Measurements from ENCODE around the gene RNASEH2B. TPM values are rescaled to one million over a fixed set of nuclear protein-coding genes. Genes with fewer than 3 reads are reported as not detected.

Gene RNASEH2B
- total and polyA plus RNA-seq, 2 experiments from 2014 or later: 22.3 to 30.9 TPM

GRCh38 chr13:50882816-50883435, 26.7 kb upstream of the RNASEH2B start:
- Histone ChIP-seq H3K9me2 (replicated peaks; ENCODE audit: insufficient read depth) (no peaks in the 10 kb centered on the region), H3K79me2 (no peaks in the 10 kb centered on the region), H2AFZ (no peak overlapping the region), H4K20me1 (ENCODE audit: insufficient read depth, poor library complexity, severe bottlenecking) (no peaks in the 10 kb centered on the region), H3K27me3 (no peaks in the 10 kb centered on the region), H3K9me3 (ENCODE audit: low read depth) (no peaks in the 10 kb centered on the region), H3K4me1 (ENCODE audit: insufficient read depth) (no peaks in the 10 kb centered on the region), H3K4me2 (no peak overlapping the region), H3K36me3 (replicated peaks; ENCODE audit: insufficient read depth, low read depth) (no peaks in the 10 kb centered on the region), H3K27ac (no peak overlapping the region), H3K4me3 (no peak overlapping the region)
- no peak for DNase-seq (ENCODE audit: low spot score)
- WGBS (ENCODE audit: low lambda C conversion rate, missing lambda C conversion rate): 98% methylated on average over 5 of the region's 5 CpGs
- TF ChIP-seq, protein P1, sequence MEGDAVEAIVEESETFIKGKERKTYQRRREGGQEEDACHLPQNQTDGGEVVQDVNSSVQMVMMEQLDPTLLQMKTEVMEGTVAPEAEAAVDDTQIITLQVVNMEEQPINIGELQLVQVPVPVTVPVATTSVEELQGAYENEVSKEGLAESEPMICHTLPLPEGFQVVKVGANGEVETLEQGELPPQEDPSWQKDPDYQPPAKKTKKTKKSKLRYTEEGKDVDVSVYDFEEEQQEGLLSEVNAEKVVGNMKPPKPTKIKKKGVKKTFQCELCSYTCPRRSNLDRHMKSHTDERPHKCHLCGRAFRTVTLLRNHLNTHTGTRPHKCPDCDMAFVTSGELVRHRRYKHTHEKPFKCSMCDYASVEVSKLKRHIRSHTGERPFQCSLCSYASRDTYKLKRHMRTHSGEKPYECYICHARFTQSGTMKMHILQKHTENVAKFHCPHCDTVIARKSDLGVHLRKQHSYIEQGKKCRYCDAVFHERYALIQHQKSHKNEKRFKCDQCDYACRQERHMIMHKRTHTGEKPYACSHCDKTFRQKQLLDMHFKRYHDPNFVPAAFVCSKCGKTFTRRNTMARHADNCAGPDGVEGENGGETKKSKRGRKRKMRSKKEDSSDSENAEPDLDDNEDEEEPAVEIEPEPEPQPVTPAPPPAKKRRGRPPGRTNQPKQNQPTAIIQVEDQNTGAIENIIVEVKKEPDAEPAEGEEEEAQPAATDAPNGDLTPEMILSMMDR (IDR thresholded peaks at IDR 0.05; ENCODE audit: poor library complexity): no peak
- TF ChIP-seq EZH2 (IDR thresholded peaks at IDR 0.05; ENCODE audit: borderline replicate concordance) (no peak), EZH2phosphoT487 (IDR thresholded peaks at IDR 0.05; ENCODE audit: low read depth, severe bottlenecking, unreplicated experiment) (no peak)

GRCh38 chr13:50883728-50884127, 25.9 kb upstream of the RNASEH2B start:
- H3K4me3 ChIP-seq: no peak overlapping the region
- H3K36me3 ChIP-seq (replicated peaks; ENCODE audit: insufficient read depth, low read depth): no peaks in the 10 kb centered on the region
- H3K9me2 ChIP-seq (replicated peaks; ENCODE audit: insufficient read depth): no peaks in the 10 kb centered on the region
- no peaks in the 10 kb centered on the region for H3K27me3 ChIP-seq
- no peaks in the 10 kb centered on the region for H3K9me3 ChIP-seq (ENCODE audit: low read depth)
- no peak overlapping the region for H3K4me2 ChIP-seq
- no peak overlapping the region for H2AFZ ChIP-seq
- TF ChIP-seq EZH2 (IDR thresholded peaks at IDR 0.05; ENCODE audit: borderline replicate concordance): no peak
- TF ChIP-seq, protein P1 (IDR thresholded peaks at IDR 0.05; ENCODE audit: poor library complexity): no peak
- TF ChIP-seq EZH2phosphoT487 (IDR thresholded peaks at IDR 0.05; ENCODE audit: low read depth, severe bottlenecking, unreplicated experiment): no peak
- no peak for DNase-seq (ENCODE audit: low spot score)
- no peaks in the 10 kb centered on the region for H3K4me1 ChIP-seq (ENCODE audit: insufficient read depth)
- H4K20me1 ChIP-seq (ENCODE audit: insufficient read depth, poor library complexity, severe bottlenecking): no peaks in the 10 kb centered on the region
- no peak overlapping the region for H3K27ac ChIP-seq
- no peaks in the 10 kb centered on the region for H3K79me2 ChIP-seq
- 70% methylated on average over 1 of the region's 1 CpG for WGBS (ENCODE audit: low lambda C conversion rate, missing lambda C conversion rate)

- H3K27ac ChIP-seq: no peak overlapping the region
- H3K79me2 ChIP-seq: no peaks in the 10 kb centered on the region
- no peaks in the 10 kb centered on the region for H3K9me2 ChIP-seq (replicated peaks; ENCODE audit: insufficient read depth)
- no peak for TF ChIP-seq EZH2 (IDR thresholded peaks at IDR 0.05; ENCODE audit: borderline replicate concordance)
- TF ChIP-seq, protein P1 (IDR thresholded peaks at IDR 0.05; ENCODE audit: poor library complexity): no peak
- TF ChIP-seq EZH2phosphoT487 (IDR thresholded peaks at IDR 0.05; ENCODE audit: low read depth, severe bottlenecking, unreplicated experiment): no peak
- no peaks in the 10 kb centered on the region for H3K4me1 ChIP-seq (ENCODE audit: insufficient read depth)
- 96% methylated on average over 1 of the region's 1 CpG for WGBS (ENCODE audit: low lambda C conversion rate, missing lambda C conversion rate)
- no peak overlapping the region for H3K4me3 ChIP-seq
- DNase-seq (ENCODE audit: low spot score): no peak
- H3K36me3 ChIP-seq (replicated peaks; ENCODE audit: insufficient read depth, low read depth): no peaks in the 10 kb centered on the region
- no peak overlapping the region for H2AFZ ChIP-seq
- no peaks in the 10 kb centered on the region for H3K9me3 ChIP-seq (ENCODE audit: low read depth)
- H4K20me1 ChIP-seq (ENCODE audit: insufficient read depth, poor library complexity, severe bottlenecking): no peaks in the 10 kb centered on the region
- H3K27me3 ChIP-seq: no peaks in the 10 kb centered on the region
- no peak overlapping the region for H3K4me2 ChIP-seq
These were observed 25.3 kb upstream of the RNASEH2B start for GRCh38 chr13:50884265-50884664.
